ENCODE results near the gene EXOC6B.
"Not testable (repeated sequence)": the region's sequence is repeated elsewhere in the genome, so short reads cannot be mapped to it uniquely, and the experiment has no call there.

EXOC6B gene

GRCh38 chr2:72539071-72539552 lies 286.7 kb downstream of the EXOC6B start:
- no peak for DNase-seq

- no peak for DNase-seq
Measured at GRCh38 chr2:72538486-72538885, 287.3 kb downstream of the EXOC6B start.

- DNase-seq, result not testable (repeated sequence)
Measured at GRCh38 chr2:72535586-72535985, 290.2 kb downstream of the EXOC6B start.

GRCh38 chr2:72533765-72534164 lies 292.1 kb downstream of the EXOC6B start:
- DNase-seq, result no peak

DNA sequence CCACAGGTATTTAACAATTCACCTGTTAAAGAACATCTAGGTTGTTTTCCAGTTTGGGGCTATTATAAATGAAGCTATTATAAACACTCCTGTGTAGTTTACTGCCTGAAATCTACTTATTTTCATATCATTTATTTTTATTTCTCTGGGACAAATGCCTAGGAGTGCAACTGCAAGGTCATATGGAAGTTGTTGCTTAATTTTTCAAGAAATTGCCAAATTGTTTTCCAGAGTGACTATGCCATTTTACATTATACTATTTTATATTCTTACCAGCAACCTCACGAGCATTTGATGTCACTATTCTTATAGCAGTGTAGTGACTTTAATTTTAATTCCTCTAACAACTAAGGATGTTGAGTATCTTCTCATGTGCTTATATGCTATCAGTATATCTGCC lies 298.4 kb downstream of the EXOC6B start:
- no peak for DNase-seq

GRCh38 chr2:72526623-72527022 lies 299.2 kb downstream of the EXOC6B start:
- DNase-seq, result no peak

DNA sequence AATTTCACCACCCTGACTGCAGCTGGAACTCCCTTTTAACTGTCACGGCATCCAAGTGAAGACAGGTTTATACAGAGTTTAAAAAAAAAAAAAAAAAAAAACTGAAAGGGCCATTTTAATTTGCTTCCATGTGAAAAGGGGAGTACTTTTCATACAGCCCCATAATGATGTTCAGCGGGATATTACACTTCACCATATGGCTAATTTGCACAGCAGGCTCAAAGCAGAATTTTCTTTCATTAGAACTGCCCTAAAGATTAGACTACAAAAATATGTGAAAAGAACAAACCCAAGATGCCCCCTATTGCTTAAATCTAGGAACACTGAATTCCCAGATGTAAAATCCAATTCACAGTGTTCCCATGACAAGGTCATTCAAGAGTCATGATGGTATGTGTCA lies 301.8 kb downstream of the EXOC6B start:
- DNase-seq, result no peak

DNA sequence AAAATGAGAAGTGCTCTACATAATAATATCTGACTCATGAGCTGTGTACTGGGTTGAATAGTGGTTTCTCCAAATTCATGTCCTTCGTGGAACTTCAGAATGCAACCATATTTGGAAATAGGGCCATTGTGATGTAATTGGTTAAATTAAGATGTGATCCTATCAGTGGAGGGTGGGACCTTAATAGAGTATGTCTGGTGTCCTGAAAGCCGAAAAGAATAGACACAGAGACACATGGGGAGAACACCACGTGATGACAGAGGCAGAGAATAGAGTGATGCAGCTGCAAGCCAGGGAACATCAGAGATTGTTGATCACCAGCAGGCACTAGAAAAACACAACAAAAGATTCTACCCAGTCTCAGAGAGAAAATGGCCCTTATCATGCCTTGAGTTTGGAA lies 310.1 kb downstream of the EXOC6B start:
- no peak for DNase-seq

DNA sequence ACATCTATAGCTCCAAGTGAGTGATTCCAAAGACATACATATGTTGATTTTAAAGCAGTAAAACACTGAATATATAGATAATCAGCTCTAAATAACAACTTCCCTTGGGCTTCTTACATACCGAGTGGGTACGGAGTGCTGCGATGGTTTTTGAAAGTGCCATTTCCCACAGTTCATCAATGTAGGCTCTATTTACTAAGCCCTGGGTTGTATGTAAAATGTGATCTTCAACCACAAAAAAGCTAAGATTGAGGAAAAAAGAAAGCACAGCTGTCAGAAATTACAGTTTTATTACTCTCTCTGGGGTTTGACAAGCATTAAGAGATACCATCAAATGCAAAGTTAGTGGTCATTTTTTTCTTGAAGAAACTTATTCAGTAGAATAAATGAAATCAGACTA lies 312.8 kb downstream of the EXOC6B start:
- no peak for DNase-seq

DNA sequence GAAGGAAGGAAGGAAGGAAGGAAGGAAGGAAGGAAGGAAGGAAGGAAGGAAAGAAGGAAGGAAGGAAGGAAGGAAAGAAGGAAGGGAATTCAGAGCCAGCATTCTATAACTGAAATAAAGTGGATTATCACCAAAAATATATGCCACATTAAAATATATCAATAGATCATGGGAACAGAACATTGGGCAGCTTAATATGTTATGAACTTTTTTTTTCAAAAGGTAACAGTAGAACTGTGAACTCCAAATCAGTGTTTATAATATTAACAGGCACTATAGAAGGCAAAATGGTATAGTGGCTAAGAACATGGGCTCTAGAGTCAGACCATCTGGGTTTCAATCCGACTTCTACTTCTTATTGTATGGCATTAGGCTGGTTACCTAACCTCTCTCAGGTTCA lies 313.5 kb downstream of the EXOC6B start:
- no peak for DNase-seq

DNA sequence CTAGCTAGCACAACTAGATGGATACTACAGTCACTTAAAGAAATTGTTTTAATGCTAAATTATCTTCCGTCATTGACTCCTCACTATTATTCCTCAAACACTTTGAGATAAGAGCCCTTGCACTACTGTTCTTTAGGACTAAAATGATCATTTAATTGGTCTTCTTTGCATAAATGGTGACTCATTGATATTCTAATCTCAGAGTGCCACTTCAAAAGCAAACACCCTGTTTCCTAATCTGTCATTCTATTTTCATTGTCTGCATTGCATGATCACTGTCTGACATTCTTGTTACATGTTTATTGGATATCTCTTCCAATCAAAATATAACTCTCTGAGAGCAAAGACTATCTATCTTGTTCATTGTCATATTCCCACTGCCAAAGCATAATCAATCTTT lies 313.9 kb downstream of the EXOC6B start:
- DNase-seq, result no peak

GRCh38 chr2:72497763-72498162 lies 328.1 kb downstream of the EXOC6B start:
- DNase-seq, result no peak

GRCh38 chr2:72496479-72496878 lies 329.4 kb downstream of the EXOC6B start:
- no peak for DNase-seq

DNA sequence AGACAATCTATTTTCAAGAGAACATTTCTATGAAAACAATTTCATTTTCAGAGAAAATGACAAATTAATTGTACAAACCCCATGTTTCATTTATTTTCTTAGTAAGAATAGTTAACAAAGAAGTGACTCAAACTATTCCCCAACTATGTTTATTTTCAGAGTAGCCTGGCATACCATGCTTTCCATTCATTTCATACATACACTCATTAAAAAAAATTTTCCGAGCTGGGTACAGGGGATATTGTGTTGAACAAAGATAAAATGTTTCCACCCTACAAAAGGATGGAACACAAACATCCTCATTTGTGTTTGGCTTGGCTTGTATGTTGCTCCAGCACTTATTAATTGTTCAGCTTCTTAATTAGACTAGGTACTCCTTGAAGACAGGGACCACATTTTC lies 331.4 kb downstream of the EXOC6B start:
- no peak for DNase-seq

- DNase-seq, result not testable (repeated sequence)
Measured at GRCh38 chr2:72484622-72485021, 341.2 kb downstream of the EXOC6B start.

DNA sequence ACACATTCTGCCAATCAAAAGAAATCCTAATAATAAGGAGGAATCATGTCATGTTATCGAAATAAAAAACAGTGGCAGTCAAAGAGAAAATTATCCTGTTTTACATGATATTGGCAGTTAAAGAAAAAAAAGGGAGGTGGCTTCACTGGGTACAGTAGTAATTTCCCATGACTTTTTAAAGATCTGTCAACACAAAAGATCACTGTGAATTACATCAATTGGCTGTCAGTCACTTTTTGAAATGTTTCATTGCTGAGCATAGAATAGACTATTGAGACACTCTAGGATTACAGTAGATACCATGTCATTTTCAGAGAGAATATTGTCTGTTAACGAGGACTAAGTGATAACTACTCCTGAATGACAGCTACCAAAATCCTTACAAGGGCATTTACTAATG lies 342.5 kb downstream of the EXOC6B start:
- no peak for DNase-seq

- no peak for DNase-seq
Measured at GRCh38 chr2:72475246-72475645, 350.6 kb downstream of the EXOC6B start.

DNA sequence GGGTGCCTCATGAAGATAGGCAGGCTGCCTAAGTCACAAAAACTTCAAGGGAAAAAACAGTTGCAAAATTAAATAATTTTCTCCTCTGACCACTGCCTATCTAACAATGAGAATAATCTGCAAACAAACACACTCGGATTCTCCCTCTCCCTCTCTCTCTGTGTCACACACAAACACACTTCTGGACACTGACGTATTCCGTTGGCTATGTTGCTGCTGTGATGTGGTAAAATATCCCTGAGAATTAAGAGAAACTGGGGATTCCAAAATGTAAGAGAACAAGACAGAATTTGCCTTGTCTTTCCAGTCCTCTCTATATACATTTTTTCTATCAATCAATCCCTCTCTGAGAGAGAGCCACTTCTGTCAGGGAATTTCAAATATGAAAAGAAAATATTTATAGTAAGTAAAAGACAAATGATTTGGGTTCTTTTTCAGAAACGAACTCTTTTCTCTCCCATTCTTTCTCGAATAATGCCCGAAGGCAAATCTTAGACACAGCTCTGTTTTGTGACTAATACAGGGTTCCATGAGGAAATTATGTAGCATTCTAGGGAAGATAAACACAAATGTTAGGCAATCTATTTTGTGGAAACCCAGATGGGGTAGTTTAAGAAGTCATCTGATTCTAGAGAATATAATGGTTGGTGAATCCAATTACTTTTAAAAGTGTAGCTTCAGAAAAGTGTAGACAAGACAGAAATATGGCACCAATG lies 367.9 kb downstream of the EXOC6B start:
- DNase-seq, result no peak

- DNase-seq, result no peak
Measured at GRCh38 chr2:72454189-72454588, 371.6 kb downstream of the EXOC6B start.

DNA sequence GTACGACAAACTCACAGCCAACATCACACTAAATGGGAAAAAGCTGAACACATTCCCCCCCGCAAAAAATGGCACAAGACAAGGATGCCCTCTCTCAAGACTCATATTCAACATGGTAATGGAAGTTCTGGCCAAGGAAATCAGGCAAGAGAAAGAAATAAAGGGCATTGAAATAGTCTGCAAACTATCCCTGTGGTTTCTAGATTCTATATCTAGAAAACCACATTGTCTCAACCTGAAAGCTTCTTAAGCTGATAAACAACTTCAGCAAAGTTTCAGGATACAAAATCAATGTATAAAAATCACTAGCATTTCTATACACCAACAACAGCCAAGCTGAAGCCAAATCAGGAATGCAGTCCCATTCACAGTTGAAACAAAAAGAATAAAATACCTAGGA lies 383.6 kb downstream of the EXOC6B start:
- DNase-seq, result no peak

DNA sequence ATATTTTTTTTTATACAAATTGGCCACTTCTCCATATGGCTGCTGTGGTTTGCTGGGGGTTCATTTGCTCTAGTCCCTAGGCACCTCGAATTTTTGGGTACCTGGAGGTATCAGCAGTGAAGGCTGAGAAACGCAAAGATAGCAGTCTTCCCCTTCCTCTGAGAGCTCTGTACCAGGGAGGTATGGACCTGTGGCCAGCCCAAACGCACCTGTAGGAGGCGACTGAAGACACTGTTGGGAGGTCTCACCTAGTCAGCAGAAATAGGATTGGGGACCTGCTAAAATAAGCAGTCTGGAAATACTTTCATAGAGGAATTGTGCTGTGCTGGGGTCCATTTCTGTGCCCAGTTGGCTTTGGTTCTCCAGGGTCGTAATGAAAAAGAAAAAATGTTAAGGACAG lies 385.9 kb downstream of the EXOC6B start:
- no peak for DNase-seq

DNA sequence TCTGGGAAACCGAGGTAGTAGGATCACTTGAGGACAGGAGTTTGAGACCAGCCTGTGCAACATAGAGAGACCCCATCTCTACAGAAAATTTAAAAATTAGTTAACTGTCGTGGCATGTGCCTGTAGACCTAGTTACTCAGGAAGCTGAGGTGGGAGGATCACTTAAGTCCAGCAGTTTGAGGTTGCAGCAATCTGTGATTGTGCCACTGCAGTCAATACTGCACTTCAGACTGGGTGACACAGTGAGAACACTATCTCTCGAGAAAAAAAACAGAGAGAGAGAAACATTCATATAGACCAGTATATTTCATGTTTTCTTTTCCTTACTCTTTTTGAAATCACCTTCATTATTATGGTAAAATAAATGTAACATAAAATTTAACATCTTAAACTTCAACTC lies 387.5 kb downstream of the EXOC6B start:
- DNase-seq, result no peak

- DNase-seq, result no peak
Measured at GRCh38 chr2:72431737-72432136, 394.1 kb downstream of the EXOC6B start.

GRCh38 chr2:72427022-72427861 lies 398.6 kb downstream of the EXOC6B start:
- DNase-seq, result no peak
